GM18505 (cell line): Measurements from ENCODE around the gene IZUMO2.
"Not testable (repeated sequence)": the region's sequence is repeated elsewhere in the genome, so short reads cannot be mapped to it uniquely, and the experiment has no call there.

Experiments
- ATAC-seq: cut with Tn5 transposase; IDR thresholded peaks from one replicate; pipeline ENCODE4 v1.9.1; 2021; ENCODE audit not compliant: unreplicated experiment
- POLR2A ChIP-seq: IDR thresholded peaks from 4 replicates; pipeline ENCODE4 v1.6.1; 2011; ENCODE audit warnings: borderline replicate concordance; ENCODE audit not compliant: insufficient read depth, insufficient read length; ENCODE audit errors: extremely low read depth

Gene IZUMO2

DNA sequence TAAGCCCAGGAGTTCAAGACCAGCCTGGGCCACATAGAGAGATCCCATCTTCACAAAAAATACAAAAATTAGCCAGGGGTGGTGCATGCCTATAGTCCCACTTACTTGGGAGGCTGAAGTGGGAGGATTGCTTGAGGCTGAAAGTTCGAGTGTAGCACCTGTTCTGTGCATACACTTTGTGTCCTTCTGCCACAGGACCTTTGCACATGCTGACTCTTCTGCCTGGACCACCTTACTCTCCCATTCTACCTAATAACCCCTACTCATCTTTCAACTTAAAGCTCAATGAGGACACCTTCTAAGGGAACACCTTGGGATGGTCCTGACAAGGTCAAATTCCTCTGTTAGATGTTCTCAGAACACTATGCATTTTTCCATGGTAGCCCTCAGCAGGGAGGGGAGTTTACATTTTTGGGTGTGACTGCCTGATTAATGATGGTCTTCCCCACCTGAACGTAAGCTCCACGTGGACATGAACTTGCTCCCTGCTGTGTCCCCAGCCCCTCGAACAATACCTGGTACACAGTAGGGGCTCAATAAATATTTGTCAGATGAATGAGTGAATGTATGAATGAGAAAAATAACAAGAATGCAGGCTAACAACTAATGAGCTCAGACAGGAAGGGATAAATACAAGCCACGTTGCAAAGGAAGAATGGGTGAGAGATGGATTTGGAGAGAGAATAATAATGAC is 11.2 kb upstream of the IZUMO2 start:
- TF ChIP-seq POLR2A, result no peak
- no peak for ATAC-seq

DNA sequence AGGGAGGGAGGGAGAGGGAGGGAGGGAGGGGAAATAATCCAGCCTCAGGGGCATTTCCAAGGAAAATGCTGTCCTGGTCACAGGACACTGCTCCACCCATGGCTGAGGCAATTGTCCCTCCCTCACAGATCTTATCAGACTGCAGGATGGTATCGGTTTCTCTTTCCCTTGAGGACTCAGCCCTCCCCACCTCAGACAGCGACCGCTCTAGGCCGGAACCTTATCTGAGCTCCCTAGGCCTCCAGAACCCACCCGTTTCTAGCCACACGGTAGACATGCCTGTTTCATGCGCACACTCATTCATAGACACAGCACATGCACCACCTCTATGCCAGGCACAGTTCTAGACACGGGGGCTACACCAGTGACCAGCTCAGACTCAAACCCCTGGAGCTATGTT is 10.0 kb upstream of the IZUMO2 start:
- no peak for TF ChIP-seq POLR2A
- no peak for ATAC-seq

DNA sequence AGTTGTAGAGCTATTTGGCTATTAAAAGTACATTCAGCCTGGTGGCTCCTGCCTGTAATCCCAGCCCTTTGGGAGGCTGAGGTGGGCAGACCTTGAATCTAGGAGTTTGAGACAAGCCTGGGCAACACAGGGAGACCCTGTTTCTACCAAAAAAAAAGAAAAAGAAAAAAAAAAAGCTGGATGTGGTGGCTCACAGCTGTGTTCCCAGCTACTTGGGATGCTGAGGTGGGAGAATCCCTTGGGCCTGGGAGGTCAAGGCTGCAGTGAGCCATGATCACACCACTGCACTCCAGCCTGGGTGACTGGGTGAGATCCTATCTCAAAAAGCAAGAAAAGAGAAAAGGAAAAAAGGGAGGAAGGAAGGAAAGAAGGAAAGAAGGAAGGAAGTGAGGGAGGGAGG is 9.6 kb upstream of the IZUMO2 start:
- ATAC-seq, result no peak
- TF ChIP-seq POLR2A, result no peak

DNA sequence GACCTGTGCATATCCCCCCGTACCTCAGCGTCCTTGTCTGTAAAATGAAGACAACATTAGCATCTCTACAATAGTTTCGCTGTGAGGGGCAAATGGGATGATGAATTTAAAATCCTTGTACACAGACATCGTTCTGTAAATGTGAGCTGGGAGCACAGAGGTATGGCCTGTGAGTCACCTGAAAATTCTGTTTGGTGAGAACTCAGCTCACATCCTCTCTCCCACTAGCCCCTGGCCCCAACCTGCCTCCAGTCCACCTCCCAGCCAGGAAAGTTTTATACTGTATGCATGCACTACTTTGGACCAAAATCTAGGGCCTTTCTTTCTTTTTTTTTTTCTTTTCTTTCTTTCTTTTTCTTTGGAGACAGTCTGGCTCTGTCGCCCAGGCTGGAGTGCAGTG is 8.7 kb upstream of the IZUMO2 start:
- TF ChIP-seq POLR2A, result no peak
- no peak for ATAC-seq

DNA sequence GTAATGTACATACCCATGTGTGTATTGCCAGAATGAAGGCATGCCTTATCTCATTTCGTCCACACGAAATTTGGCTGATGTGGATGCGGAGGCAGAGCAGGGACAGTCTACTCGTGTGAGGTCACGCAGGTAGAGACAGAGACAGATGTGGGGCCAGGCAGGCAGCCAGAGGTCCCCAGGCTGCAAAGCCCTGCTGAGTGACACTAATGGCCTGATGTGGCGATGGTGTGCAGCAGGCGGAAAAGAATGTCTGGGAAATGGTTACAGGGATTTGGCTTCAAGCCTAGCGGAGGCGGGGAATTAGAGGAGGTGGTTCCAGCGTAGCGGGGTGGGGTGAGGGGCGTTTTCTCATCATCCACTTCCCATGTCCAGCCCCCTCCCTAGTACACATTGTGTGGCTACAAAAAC is 4.2 kb upstream of the IZUMO2 start:
- no peak for ATAC-seq

DNA sequence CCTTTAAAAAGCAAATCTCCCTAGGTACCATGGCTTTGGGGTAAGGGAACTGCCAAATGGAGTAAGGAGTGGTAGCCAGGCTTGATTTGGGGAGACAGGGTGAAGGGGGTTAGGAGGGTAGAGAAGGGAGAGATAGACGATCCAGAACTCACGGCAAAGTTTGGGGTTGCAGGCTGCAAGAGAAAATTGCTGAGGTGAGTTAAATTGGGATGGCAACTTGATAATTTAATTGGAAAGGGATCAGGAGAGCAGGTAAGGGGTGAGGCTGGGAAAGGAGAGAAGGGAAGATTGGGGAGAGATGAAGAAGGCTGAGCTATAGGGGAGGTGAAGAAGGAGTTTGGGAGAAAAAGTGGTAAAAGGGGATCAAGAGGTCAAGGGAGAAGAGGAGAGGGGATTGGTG is 4.0 kb downstream of the IZUMO2 start:
- TF ChIP-seq POLR2A, result no peak
- no peak for ATAC-seq

More for the DNA sequence above, 4.2 kb upstream of the IZUMO2 start:
- no peak for TF ChIP-seq POLR2A

DNA sequence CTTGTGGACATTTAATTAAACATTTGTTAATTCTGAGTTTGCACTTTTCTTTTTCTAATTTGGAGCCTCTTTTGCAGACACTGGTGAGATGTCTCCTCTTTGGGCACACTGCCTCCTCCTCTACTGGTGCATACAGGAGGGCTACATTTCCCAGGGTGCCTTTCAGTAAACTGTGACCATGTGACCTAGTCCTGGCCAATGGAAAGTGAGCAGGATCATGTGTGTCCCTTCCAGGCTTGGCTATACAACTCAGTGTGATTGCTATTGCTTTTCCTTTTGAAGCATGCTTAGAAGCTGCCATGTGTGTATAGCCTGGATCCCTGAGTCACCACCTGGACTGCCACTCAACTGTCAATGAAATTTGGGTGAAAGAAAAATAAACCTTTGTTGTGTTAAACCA is 4.5 kb downstream of the IZUMO2 start:
- no peak for TF ChIP-seq POLR2A
- ATAC-seq, result no peak

DNA sequence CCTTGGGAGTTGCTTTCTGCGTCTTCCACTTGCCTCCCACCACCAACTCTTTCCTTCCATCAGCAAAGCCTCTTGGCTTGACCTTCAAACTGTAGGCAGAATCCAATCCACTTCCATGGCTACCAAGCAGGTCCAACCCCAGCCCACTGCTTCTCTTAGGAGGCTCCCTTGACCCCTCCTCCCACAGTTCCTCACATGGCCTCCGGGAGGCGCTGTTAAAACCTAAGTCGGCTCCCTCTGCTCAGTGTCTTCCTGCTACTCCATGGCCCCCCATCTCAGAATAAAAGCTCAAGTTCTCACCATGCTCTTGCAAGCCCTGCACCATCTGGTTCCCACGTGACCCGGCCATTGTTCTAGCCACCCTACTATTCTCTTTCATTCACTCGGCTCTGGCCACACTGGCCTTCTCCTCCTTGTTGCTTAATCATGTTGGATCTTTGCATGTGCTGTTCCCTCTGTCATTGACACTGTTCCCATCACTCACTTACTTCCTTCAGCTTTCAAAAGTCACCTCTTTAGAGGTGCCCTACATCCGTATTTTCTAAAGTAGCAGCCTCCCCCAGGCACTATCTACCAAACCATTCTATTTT is 7.5 kb downstream of the IZUMO2 start:
- TF ChIP-seq POLR2A, result no peak
- no peak for ATAC-seq

DNA sequence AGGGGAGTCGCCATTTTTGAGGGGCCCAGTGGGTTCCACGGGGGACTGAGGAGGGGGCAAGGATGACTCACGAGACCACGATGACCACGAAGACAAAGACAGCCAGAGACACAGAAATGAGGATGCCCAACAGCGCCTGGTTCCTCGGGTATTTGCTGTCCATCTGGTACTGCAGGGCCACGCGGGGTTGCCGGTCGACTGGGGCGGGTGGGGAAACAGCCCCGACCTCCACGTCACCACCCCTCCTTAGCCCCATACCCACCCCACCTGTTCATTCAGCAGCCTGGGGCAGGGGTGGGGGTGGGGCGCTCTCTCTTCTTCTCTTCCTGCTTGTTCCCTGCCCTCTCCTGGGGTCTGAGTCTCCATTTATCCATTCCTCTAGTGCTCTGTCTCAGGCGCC is 8.6 kb downstream of the IZUMO2 start:
- ATAC-seq, result no peak

DNA sequence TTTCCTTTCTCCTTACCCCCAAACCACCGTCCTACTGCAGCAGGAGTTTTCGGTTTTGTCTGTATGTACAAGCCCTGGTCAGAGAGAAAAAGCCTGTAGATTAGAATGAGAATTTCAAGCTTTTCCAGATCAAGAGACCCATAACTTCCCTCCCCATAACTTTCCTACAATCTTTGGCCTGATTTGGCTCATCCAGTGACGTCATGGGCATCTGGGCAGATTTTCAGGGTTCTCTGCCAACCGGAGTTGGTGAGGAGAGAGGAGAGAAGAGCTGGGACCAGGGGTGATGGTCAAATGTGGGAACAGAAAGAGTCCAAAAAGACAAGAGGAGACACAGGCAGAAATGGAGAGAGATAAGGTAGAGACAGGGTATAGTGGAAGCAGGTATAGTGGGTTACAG is 10.5 kb downstream of the IZUMO2 start:
- no peak for TF ChIP-seq POLR2A
- no peak for ATAC-seq

More for the DNA sequence above, 8.6 kb downstream of the IZUMO2 start:
- TF ChIP-seq POLR2A, result no peak

DNA sequence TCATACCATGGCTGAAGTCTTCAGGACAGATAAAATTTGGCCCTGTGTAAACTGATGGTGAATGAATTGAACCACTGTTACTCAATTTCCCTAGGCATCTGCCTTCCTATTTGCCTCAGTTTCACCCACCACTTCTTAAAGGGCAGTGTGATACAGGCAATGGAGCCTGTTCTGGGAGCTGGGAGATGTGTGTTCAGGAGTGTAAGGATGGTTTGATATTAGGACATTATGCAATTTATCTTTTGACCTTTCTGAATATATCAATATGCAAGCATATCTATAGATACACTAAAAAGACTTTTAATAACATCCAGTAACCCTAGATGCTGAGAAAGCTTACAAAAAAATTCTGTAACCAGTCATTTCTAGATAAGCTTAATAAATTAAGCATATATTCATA is 14.6 kb downstream of the IZUMO2 start:
- no peak for ATAC-seq
- TF ChIP-seq POLR2A, result no peak

DNA sequence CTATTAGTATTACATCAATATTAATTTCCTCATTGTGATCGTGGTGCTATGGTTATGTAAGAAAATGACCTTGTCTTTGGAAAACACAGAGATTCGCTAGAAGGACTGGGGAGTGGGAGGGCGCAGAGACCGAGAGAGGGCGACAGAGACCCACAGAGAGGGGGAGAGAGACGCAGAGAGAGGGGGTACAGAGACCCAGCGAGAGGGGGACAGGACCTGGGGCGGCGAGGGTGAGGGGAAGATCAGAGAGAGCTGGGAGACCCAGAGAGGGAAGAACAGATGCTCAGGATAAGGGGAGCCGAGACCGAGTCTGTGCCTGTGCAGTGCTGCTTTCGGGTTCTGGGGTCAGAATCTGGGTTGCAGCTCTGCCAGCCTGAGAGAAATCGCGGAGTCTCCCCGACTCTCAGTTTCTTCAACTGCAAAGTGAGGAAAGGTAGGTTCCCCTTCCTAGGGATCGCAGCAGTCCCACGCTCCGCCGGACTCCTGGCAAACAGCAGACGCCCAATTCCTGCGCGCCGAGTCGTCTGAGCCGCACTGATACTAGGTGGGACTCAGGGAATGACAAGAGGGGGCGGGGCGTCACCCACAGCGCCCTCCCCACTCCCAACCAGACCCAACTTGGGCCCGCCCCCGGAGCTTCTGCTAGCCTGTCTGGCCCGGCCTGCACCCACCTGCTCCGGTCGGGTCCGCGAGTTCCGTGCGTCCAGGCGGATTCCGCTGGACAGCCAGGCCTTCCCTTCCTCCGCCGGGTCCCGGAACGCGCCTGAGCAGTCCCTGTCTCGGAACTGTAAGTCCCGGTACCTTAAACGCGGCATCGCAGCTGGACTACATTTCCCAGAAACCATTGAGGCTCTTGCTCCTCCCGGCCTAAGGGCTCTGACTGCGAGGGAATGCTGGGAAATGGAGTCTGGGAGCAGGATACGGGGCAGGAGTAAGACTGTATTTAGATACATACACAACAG is 15.3 kb downstream of the IZUMO2 start:
- no peak for ATAC-seq
- no peak for TF ChIP-seq POLR2A

DNA sequence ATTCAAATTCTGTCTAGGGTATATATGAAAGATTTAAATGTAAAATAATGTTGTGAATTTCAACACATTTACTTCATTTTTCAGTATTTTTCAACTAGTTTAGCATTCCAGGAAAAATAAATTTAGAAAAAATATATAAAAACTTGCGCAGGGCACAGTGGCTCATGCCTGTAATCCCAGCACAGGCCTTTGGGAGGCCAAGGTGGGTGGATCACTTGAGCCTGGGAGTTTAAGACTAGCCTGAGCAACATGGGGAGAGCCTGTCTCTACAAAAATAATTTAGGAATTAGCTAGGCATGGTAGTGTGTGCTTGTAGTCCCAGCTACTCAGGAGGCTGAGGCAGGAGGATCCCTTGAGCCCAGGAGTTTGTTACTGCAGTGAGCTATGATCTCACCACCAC is 21.2 kb downstream of the IZUMO2 start:
- not testable (repeated sequence) for ATAC-seq

DNA sequence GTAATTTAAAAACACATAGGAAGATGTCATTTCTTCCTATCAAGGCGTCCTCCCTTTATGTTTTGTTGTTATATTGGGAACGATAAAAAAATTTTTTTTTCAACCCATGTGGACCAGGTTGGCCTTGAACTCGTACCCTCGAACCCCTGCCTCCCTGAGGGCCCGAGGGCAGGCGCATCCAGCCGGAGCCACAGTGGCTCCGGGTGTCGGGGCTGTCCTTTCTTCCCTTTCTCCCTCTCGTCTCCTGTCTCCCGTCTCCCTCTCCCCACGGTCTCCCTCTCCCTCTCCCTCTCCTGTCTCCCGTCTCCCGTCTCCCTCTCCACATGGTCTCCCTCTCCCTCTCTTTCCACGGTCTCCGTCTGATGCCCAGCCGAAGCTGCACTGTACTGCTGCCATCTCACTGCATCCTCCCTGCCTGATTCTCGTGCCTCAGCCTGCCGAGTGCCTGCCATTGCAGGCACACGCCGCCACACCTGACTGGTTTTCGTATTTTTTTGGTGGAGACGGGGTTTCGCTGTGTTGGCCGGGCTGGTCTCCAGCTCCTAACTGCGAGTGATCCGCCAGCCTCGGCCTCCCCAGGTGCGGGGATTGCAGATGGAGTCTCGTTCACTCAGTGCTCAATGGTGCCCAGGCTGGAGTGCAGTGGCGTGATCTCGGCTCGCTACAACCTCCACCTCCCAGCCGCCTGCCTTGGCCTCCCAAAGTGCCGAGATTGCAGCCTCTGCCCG is 22.8 kb downstream of the IZUMO2 start:
- not testable (repeated sequence) for ATAC-seq

DNA sequence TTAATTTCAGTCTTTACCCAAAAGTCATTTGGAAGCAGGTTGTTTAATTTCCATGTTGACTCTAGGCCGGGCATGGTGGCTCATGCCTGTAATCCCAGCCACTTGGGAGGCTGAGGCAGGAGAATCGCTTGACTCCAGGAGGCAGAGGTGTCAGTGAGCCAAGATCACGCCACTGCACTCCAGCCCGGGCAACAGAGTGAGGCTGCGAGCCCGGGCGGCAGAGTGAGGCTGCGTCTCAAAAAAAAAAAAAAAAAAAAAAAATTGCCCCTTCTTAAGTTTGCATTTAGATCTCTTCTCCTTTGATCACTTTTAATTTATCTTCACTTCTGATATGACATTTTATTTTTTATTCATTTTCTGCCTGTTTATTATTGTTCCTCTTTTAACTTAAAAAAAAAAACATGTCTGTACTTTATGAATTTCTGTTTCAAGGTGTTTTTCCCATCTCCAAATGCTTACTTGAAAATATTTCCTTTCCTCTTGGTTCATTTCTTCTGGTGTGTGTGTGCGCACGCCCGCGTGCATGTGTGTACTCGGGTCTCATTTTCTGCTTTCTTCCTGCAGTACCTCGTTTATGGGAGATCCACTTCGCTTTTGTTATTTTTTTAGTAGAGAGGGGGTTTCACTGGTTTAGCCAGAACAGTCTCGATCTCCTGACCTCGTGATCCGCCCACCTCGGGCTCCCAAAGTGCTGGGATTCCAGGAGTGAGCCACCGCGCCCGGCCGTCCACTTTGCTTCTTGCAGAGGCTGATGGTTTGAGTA is 26.3 kb downstream of the IZUMO2 start:
- not testable (repeated sequence) for ATAC-seq

DNA sequence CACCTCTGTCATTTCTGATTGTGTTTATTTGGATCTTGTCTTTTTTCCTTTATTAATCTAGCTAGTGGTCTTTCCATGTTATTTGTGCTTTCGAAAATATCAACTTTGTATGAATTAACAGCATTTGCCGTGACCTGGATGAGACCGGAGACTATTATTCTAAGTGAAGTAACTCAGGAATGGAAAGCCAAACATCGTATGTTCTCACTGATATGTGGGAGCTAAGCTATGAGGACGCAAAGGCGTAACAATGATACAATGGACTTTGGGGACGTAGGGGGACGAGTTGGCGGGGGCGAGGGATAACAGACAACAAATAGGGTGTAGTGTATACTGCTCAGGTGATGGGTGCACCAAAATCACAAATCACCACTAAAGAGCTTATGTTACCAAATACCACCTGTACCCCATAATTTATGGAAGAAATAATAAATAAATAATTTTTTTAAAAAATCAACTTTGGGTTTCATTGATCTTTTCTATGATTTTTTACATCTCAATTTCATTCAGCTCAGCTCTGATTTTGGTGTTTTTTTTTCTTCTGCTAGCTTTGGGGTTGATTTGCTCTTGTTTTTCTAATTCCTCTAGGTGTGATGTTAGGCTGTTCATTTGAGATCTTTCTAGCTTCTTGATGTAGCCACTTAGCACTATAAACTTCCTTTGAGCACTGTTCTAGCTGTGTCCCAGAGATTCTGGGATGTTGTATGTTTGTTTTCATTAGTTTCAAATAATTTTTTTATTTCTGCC is 27.1 kb downstream of the IZUMO2 start:
- ATAC-seq, result not testable (repeated sequence)
